ENCODE results near the gene RALY.
"Not testable (repeated sequence)": the region's sequence is repeated elsewhere in the genome, so short reads cannot be mapped to it uniquely, and the experiment has no call there.

RALY gene

GRCh38 chr20:34133365-34133860 is 139.7 kb downstream of the RALY start:
- DNase-seq (ENCODE audit: low read depth in 2 of 2): not testable (repeated sequence)
